ENCODE measurements around the gene MGARP.
"Not testable (repeated sequence)": the region's sequence is repeated elsewhere in the genome, so short reads cannot be mapped to it uniquely, and the experiment has no call there.

Gene MGARP

DNA sequence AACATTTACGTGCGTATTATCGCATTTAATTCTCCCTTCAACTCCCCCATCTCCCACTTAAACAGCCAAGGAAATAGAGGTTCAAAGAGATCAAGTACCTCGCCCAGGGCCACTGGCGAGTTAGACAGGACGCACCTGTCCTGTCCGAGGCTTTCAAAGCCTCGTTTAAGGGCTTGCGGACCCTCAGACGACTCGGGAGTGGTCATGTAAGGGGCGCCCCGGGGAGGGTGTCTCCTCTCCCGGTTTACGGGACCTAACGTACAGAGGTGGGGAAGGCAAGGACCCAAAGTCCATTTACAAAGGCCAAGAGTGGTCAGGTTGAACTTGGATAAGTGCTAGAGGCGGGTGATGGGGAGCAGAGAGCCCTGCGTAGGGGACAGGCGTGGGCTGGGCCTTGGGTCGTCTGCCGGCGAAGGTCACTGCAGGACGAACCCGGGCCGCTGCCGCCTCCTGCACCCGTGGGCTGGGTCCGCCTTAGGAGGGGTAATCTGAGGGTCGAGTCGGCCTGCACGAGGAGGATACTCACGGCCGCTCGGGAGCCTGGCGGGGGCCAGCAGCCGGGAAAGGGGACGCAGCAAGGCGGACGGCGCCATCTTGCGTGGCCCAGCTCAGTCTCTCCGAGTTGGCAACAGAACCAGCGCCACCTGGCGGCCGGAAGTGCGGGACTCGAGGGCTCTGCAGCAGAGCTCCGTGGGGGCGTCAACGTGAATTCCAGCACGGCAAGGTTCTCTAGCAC lies 15.3 kb upstream of the MGARP start:
- DNase-seq: peak; percentile 86 to 96

DNA sequence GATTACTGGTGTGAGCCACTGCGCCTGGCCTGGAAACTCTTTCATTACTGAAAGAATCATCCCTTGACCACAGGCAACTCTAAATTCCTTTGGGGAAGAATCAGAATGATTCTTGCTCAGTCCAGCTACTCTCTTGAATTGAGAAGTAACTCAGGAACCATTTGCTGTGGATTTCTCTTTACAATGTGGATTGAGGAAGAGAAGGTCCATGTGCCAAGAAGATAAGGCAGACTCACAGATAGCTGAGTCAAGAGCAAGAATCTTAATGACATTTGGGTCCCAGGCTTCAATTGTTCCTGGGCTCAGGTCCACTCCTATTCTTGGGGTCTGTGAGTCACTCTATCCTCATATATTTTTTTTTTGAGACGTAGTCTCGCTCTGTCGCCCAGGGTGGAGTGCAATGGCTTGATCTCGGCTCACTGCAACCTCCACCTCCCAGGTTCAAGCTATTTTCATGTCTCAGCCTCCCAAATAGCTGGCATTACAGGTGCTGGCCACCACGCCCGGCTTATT lies 6.2 kb upstream of the MGARP start:
- DNase-seq: no peak

DNA sequence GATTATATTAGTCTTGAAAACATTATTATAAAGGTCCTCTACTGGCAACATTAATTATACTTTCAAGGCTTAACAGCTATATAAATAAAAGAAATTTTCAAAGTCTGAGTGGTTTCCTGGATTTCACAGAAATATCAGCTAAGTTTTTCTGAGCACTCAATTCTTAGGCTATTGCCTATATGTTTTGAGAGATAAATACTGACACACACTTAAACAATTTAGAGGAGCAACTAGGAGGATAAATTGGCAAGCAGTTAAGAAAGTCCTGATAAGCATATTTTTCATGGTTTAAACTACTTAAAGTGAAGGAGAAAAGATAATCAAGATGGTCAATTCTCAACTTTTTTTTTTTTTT lies 2.7 kb upstream of the MGARP start:
- no peak for DNase-seq

DNA sequence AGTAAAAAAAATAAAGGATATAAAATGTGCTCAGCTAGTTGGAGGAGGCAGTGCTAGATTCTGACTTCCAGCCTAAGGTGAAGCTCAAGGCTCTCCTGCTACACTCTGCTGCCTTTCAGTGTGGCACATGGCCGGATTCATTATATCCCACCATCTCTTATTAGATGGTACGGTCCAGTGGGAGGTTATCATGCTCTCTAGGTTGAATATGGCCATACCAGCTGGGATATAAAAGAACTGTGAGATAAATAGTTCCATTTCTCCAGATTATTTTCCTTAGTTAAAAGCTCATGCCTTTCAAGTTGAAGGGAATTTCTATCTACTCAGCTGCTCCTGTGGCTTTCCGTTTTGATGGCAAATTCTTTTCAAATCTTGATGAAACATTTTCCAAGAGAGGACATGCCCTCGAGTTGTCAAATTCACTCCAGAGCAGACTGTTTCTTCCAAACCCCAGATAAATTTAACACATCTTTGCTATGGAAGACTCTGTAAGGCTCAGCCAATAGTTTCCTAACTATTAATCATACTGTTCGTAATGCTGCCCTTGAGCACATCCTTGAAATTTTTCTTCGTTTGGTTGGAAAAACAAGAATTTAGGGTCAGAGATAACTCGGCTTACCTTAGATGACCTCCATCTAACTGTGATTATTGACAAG lies 2.2 kb upstream of the MGARP start:
- no peak for DNase-seq

DNA sequence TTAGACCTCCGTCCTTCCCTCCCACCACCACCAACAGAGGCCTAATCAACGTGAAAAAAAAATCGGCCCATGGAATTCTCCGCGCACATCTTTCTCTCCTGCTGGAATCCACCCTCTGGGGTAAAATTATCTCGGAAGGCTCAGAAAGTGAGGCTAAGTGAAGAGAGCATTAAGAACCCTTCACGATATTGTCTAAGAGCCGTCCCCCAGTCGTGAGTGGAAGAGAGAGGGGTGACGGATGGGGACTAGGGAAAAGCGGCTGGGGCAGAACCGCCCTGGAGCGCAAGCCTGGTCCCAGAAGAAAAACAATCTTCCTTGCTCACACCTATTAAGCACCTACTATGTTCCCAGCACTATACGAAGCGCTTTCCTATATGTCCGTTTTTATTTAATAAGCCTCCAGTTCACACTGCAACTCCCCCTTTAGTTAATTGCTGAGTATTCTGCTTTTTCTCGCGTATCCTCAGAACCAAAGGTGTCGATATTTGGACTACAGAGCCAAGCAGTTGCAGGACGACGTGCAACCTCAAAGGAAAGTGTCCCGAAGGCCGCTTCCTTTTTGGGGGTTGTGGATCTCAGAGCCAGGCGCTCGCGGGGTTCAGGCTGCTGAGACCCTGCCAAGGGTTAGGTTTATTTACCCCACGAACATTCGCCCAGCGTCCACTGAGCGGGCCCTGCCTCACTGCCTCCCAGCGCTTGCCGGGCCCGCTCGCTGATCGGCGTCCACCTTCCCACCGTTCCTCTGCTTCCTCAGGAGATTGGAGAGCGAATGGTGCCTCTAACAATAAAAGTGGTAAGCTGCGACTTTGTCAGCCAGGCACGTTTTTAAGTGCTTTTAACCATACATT lies 889 bp downstream of the MGARP start:
- no peak for DNase-seq

DNA sequence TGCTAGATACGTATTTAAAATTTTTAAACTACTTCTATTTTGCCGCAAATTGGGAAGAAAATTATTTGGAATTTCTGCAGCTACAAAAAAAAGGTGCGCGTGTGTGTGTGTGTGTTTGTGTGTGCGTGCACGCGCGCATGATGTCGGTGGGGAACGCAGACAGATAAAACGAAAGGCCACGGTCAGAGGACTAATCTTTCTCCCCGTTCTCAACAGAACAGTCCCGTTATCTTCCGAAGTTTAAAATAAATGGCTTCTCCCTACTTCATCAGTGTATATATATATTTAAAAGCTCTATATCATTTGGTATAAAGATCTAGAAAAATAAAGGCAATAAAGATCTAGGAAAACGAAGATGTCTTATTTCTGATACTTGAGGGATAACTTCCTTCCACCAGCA lies 1.5 kb downstream of the MGARP start:
- DNase-seq: no peak

DNA sequence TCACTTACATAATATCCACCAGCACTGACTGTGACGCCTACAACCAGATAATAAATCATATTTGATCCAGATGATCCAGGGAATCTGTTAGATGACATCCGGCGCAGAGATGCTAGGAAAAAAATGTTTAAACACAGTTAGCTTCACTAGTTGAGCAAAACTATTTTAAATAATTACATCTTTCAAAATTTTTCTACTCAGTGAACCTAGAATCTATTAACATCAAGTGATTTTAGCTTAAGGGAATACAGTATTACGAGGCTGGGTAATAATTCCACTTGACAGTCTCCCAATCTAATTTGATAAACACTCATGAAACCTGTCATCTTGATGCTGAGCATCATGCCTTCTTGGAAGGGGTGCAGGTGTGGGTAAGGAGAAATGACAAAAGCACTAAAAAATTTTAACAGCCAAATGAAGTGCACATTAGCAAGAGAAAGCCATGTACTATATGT lies 4.7 kb downstream of the MGARP start:
- no peak for DNase-seq

DNA sequence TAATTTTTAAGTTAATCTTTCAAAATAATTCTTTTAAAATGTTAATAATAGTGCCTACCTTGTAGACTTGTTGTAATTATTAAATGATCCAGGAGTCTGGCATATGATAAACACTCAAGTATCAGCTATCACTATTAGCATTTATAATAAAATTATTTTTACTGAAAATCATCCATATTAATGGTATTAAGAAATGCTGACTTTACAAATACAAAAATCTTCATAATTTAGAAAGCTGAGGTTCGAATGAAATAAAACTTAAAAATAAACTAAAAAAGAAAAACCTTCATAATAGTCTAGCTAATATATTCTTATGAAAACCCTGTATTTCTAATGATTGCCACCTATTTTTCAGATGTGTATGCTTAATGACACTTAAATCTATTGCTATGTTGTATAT lies 5.2 kb downstream of the MGARP start:
- DNase-seq: no peak

DNA sequence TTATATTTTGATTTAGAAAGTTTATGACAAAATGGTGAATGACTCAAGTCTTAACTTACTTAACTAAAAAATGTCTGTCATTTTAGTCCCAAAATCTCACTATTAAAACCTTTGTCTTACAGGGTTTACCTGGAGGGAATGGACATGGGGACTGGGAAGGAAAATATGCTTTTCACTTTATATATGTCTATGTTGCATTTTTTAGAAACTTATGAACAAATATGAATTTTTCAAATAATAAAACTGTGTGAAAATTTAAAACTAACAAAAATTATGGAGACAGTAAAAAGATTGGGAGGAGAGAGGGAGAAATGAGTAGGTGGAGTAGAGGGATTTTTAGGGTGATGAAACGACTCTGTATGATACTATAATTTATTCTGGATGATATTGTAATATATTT lies 6.2 kb downstream of the MGARP start:
- no peak for DNase-seq

DNA sequence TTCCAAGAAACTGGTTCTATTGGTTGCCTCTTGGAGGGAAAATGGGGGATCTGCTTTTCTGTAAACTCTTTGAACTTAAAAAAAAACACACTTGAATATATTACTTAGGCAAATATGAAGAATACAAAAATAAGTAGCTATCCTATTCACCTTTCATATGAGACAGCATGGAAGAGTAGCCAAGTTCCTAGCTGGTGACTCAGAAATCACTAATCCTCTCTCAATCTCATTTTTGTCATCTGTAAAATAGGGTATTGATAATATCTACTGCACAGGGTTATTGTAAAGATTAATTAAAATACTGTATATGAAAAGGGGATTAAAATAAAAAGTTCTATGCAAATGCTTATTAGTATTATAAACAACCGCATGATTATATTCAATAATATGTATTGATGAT lies 12.7 kb downstream of the MGARP start:
- DNase-seq: no peak

DNA sequence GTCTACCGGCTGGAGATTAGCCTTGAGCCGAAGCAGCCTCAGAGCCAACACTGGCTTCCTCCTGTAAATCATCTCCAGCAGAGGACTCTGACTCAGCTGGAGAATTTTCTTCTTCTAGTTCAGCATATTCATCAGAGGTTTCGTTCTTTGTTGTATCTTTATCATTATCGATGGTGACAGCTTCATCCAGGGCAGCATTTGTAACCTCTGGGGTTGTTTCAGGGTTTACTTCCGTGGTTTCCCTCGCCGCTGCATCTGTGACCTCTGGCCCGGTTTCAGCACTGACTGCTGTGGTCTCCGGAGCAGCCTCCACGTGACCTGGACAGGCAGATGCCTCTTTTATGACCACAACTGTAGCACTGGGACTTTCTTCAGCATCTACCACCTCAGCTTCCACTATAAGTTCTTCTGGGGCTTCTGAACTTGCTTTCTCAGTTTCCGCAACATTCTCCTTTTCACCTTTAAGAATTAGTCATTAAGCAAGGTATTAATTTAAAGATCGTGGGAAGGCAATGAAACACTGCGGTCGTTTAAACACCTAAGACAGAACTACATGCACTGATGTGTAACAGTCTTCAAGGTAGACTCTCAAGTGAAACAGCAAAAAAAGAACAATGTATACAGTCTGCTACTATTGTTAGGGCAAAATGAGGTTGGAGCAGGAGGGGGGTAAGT lies 13.3 kb downstream of the MGARP start:
- peak in 1 of 2 experiments; percentile 12 for DNase-seq

DNA sequence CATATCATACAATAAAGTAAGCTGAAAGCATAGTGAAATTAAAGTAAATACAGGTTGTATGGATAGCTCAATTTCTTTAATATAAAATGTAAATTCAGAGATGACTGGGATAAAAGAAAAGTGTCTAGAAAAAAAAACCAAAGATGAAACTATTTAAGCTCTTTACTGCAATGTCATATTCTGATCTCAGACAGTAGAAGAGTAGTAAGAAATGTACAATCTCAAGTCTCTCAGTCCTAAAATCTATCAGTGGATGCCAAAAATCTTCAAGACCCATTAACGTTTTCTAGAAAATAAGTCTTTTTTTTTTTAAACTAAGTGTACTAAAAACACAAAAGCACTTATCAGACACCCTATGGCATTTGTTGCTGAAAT lies 13.8 kb downstream of the MGARP start:
- DNase-seq: no peak

DNA sequence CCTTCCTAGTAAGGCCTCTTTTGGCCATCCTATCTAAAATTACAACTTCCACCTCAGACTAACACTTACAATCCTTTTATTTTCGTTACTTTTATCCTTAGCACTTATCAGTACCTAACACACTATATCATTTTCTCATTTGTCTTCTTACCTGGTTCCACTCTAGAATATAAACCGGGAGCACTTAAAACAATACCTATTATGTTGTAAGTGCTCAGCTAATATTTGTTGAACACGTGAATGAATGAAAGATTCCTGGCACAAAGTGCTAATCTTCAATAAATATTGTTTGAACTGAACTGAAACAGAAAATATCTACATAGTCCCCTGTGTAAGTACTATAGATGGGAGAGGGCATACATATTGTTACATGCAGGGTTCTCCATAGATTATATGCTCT lies 14.4 kb downstream of the MGARP start:
- DNase-seq: no peak

DNA sequence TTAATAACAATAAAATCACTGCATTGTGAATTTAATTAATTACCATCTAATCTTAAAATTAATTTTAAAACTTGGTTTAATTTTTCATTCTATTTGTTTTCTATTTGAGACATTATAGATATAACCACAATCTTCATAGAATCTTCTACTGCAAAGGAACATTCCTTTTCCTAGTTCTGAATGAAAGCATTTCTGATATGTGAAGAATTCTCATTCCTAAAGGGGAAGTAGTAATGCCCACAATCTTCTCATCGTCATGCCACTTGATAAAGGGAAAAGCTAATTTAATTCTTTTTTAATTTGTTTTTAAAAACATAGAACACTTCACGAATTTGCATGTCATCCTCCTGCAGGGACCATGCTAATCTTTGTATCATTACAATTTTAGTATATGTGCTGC lies 23.7 kb downstream of the MGARP start:
- no peak for DNase-seq

DNA sequence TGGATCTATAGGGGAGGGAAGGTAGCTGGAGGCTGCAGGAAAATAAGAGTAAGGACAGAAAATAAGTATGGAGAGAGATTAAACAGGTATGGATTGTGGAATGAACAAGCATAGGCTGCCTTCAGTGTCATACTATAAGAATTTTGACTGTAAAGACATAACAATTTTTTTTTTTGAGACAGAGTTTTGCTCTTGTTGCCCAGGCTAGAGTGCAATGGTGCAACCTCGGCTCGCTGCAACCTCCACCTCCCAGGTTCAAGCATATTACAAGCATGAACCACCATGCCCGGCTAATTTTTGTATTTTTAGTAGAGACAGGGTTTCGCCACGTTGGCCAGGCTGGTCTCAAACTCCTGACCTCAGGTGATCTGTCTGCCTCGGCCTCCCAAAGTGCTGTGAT lies 24.4 kb downstream of the MGARP start:
- DNase-seq: not testable (repeated sequence)

DNA sequence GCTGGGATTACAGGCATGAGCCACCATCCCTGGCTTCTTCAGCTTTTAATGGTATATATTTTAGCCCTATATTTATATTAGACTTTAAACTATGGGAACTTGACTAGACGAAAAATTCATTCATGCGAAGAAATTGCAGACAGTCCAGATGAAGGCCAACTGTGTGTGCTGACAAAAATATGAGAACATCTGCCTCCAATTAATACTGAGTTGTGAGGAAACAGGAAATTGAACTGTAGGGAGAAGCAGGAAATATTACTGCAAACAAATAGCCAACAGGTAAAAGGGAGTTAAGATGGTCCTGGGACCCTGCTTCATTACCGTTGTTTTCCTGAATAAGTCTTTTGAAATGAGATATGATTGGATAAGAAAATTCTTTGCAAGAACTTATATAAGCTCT lies 26.3 kb downstream of the MGARP start:
- DNase-seq: no peak

DNA sequence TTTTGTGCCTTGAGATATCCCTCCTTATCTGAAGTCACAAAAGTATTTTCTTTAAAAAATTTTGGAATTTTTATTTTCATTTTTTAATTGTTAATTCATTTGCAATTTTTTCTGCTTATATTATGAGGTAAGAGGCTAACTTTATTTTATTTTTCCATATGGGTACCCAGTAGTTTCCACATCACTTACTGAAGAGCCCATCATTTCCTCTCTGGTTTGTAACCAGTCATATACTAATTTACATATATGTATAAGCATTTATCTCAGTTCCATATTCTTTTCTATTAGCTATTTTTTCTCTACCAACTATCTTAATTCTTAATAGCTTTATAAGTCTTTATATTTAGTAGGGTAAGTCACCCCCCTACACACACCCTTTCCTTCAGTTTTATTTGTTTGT lies 27.0 kb downstream of the MGARP start:
- no peak for DNase-seq

DNA sequence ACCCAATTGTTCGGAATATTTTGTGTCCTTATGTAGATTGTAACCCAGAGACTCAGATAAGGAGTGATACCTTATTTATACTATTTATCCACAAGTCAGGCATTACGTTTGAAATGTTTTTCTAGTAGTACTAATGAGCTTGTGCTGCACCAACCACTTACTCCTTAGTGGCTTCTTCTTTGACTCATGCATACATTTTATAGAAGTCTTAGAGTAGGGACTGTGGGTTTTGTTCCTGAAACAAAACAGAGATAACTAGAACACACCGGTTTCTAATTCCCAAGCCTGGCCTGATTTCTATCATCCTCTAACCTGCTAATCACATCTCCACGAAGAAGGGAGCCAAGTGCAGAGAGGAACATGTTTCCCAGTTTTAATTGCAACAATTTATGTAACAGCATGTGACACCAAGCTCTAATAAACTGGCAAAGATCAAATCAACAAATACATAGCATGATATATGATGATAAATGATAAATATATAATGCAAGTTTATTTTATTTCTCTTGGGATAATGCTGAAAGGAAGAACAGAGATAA lies 32.3 kb downstream of the MGARP start:
- DNase-seq: no peak

DNA sequence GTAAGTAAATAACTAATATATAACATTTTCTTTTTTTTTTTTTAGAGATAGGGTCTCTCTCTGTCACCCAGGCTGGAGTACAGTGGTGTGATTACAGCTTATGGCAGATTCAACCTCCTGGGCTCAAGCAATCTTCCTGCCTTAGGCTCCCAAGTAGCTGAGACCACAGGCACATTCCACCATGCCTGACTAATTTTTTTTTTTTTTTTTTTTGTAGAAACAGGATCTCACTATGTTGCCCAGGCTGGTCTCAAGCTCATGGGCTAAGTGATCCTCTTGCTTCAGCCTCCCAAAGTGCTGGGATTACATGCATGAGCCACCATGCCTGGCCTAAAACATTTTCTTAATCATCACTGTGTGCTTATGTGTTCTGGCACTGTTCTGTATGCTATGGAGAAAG lies 32.8 kb downstream of the MGARP start:
- DNase-seq: no peak

DNA sequence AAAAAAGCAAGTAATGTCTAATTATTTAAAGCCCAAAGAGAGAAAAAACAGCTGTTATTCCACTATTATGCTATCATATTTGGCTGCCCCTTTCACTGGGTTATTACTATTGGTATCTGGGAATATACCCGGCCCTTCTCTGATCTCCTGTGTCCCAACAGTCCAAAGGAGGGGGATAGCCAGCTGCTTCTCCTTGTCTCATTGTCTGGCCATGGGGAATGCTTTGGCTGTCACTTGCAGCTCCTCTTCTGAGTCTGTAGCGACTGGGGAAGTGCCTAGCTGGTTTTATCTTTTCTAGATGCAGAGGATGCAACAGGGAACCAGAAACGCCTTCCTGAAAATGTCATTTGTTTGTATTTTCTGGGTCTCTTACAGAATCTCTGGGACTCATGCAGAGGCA lies 33.9 kb downstream of the MGARP start:
- no peak for DNase-seq

DNA sequence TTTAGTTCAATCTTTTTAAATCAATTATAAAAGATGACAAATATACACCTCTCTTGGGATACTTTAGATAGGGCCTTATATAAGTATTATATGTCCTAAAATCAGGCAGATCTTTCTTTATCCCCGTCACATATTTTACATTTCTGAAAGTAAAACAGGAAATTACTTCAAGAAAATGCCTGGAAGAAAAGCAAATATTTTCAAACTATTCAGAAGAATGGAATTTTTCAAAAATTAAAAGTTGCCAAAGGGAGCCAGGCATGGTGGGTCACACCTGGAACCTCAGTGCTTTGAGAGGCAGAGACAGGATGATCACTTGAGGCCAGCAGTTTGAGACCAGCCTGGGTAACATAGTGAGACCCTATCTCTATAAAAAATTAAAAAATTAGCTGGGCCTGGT lies 34.4 kb downstream of the MGARP start:
- no peak for DNase-seq

DNA sequence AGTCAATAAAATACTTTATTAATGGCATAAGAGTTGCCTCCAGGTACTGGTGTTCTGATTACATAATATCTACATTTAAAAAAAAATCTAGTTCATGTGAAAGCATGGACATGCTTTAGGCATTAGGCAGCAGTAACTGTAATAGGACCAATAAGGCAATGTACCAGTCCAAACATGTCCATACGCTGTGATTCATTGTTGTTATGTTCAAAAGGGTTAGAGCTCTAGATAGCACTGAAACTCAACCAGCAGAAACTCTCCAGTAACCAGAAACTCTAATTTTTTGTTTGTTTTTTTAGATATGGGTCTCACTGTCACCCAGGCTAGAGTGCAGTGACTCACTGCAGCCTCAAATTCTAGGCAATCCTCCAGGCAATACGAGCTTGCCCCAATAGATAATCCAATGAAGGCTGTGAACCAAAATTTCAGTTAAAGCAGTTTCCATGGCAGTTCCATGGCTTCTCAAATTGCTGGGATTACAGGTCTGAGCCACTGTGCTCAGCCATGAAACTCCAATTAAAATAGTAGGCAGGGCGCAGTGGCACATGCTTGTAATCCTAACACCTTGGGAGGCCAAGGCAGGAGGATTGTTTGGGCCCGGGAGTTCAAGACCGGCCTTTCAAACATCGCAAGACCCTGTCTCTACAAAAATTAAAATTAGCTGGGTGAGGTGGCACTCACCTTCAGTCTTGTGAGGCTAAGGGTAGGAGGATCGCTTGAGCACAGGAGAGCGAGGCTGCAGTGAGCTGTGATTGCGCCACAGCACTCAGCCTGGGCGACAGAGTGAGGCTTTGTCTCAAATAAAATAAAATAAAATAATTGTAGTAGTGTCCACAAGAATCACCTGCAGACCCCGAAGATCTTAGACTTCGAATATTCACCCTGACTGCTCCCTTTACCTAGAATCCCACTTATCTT lies 36.3 kb downstream of the MGARP start:
- DNase-seq: peak in 1 of 2 experiments; percentile 16

Measured in NCI-H446 (cell line).